ENCODE results near the gene ARHGAP44. TPM values are rescaled to one million over a fixed set of nuclear protein-coding genes. Genes with fewer than 3 reads are reported as not detected.
"Not testable (repeated sequence)": the region's sequence is repeated elsewhere in the genome, so short reads cannot be mapped to it uniquely, and the experiment has no call there.

The ARHGAP44 gene
- total and polyA plus RNA-seq, 7 experiments from 2014 or later = 0.09 TPM; not detected in 5

GRCh38 chr17:12859520-12859919, 70.2 kb downstream of the ARHGAP44 start:
- Mint-ChIP-seq H3K27ac (no peak overlapping the region), H3K36me3 (no peaks in the 10 kb centered on the region), H3K4me3 (no peak overlapping the region), H3K27me3 (no peaks in the 10 kb centered on the region), H3K9me3 (peaks cover 0 to 28% (median 9%) of the 10 kb centered on the region in 11 donors), H3K4me1 (no peaks in the 10 kb centered on the region)
- ChIA-PET CTCF (no interaction called here), POLR2A (no interaction called here)
- no peaks in the 10 kb centered on the region for H3K9me3 ChIP-seq (ENCODE audit: control insufficient read depth in 2 of 3, low read length in 3 of 3)
- DNase-seq (no peak), ATAC-seq (no peak)
- no peaks in the 10 kb centered on the region for H3K36me3 ChIP-seq (ENCODE audit: control insufficient read depth in 2 of 3, insufficient read depth in 3 of 3, low read length in 3 of 3)
- H3K27me3 ChIP-seq (ENCODE audit: control insufficient read depth in 2 of 2, insufficient read depth in 2 of 2, low read length in 2 of 2) = no peaks in the 10 kb centered on the region
- H3K4me3 ChIP-seq (ENCODE audit: low read length) = no peak overlapping the region
- H3K27ac ChIP-seq (ENCODE audit: low read depth, low read length) = no peak overlapping the region
- H3K4me1 ChIP-seq (ENCODE audit: control insufficient read depth in 2 of 2, insufficient read depth in 2 of 2, low read length in 2 of 2) = no peaks in the 10 kb centered on the region
- intact Hi-C loops (cut with micrococcal nuclease) = no loop called here

GRCh38 chr17:12865769-12866168, 76.5 kb downstream of the ARHGAP44 start:
- POLR2A ChIA-PET = no interaction called here
- Histone ChIP-seq H3K27me3 (ENCODE audit: control insufficient read depth in 2 of 2, insufficient read depth in 2 of 2, low read length in 2 of 2) (no peaks in the 10 kb centered on the region), H3K9me3 (ENCODE audit: control insufficient read depth in 2 of 3, low read length in 3 of 3) (peaks cover 0 to 1% (median 0%) of the 10 kb centered on the region in 3 experiments), H3K4me1 (ENCODE audit: control insufficient read depth in 2 of 2, insufficient read depth in 2 of 2, low read length in 2 of 2) (no peaks in the 10 kb centered on the region), H3K4me3 (ENCODE audit: low read length) (no peak overlapping the region), H3K27ac (ENCODE audit: low read depth, low read length) (no peak overlapping the region), H3K36me3 (ENCODE audit: control insufficient read depth in 2 of 3, insufficient read depth in 3 of 3, low read length in 3 of 3) (no peaks in the 10 kb centered on the region)
- intact Hi-C loops (cut with micrococcal nuclease) = no loop called here
- peaks cover 0 to 16% (median 7%) of the 10 kb centered on the region in 11 donors for H3K9me3 Mint-ChIP-seq
- CTCF ChIA-PET = no interaction called here
- H3K27me3 Mint-ChIP-seq = no peaks in the 10 kb centered on the region
- no peak for ATAC-seq
- no peak for DNase-seq
- H3K4me1 Mint-ChIP-seq = no peaks in the 10 kb centered on the region
- no peak overlapping the region for H3K27ac Mint-ChIP-seq
- H3K36me3 Mint-ChIP-seq = no peaks in the 10 kb centered on the region
- H3K4me3 Mint-ChIP-seq = no peak overlapping the region

GRCh38 chr17:12866244-12866643, 76.9 kb downstream of the ARHGAP44 start:
- H3K27ac Mint-ChIP-seq = no peak overlapping the region
- Histone ChIP-seq H3K36me3 (ENCODE audit: control insufficient read depth in 2 of 3, insufficient read depth in 3 of 3, low read length in 3 of 3) (no peaks in the 10 kb centered on the region), H3K27me3 (ENCODE audit: control insufficient read depth in 2 of 2, insufficient read depth in 2 of 2, low read length in 2 of 2) (no peaks in the 10 kb centered on the region), H3K4me1 (ENCODE audit: control insufficient read depth in 2 of 2, insufficient read depth in 2 of 2, low read length in 2 of 2) (no peaks in the 10 kb centered on the region), H3K4me3 (ENCODE audit: low read length) (no peak overlapping the region), H3K27ac (ENCODE audit: low read depth, low read length) (no peak overlapping the region), H3K9me3 (ENCODE audit: control insufficient read depth in 2 of 3, low read length in 3 of 3) (peaks cover 0 to 3% (median 0%) of the 10 kb centered on the region in 3 experiments)
- H3K27me3 Mint-ChIP-seq = no peaks in the 10 kb centered on the region
- H3K9me3 Mint-ChIP-seq = peaks cover 4 to 16% (median 7%) of the 10 kb centered on the region in 11 donors
- intact Hi-C loops (cut with micrococcal nuclease) = no loop called here
- no peak overlapping the region for H3K4me3 Mint-ChIP-seq
- no peak for ATAC-seq
- DNase-seq = no peak
- no peaks in the 10 kb centered on the region for H3K4me1 Mint-ChIP-seq
- ChIA-PET POLR2A (no interaction called here), CTCF (no interaction called here)
- H3K36me3 Mint-ChIP-seq = no peaks in the 10 kb centered on the region

- Histone ChIP-seq H3K4me3 (ENCODE audit: low read length) (no peak overlapping the region), H3K27me3 (ENCODE audit: control insufficient read depth in 2 of 2, insufficient read depth in 2 of 2, low read length in 2 of 2) (no peaks in the 10 kb centered on the region), H3K4me1 (ENCODE audit: control insufficient read depth in 2 of 2, insufficient read depth in 2 of 2, low read length in 2 of 2) (no peaks in the 10 kb centered on the region), H3K9me3 (ENCODE audit: control insufficient read depth in 2 of 3, low read length in 3 of 3) (peaks cover 0 to 3% (median 0%) of the 10 kb centered on the region in 3 experiments), H3K27ac (ENCODE audit: low read depth, low read length) (no peak overlapping the region), H3K36me3 (ENCODE audit: control insufficient read depth in 2 of 3, insufficient read depth in 3 of 3, low read length in 3 of 3) (no peaks in the 10 kb centered on the region)
- Mint-ChIP-seq H3K9me3 (peaks cover 4 to 17% (median 8%) of the 10 kb centered on the region in 11 donors), H3K36me3 (peaks cover 0 to 5% (median 0%) of the 10 kb centered on the region in 5 donors), H3K4me1 (no peaks in the 10 kb centered on the region), H3K4me3 (no peak overlapping the region), H3K27me3 (peaks cover 0 to 7% (median 0%) of the 10 kb centered on the region in 5 donors), H3K27ac (no peak overlapping the region)
- POLR2A ChIA-PET = no interaction called here
- DNase-seq (no peak), ATAC-seq (no peak)
- intact Hi-C loops (cut with micrococcal nuclease) = no loop called here
- CTCF ChIA-PET = no interaction called here
These were observed 78.4 kb downstream of the ARHGAP44 start for GRCh38 chr17:12867726-12868125.

GRCh38 chr17:12873415-12874125, 84.3 kb downstream of the ARHGAP44 start:
- H3K36me3 Mint-ChIP-seq; intact Hi-C loops (cut with micrococcal nuclease); H3K36me3 ChIP-seq (ENCODE audit: control insufficient read depth in 2 of 3, insufficient read depth in 3 of 3, low read length in 3 of 3); DNase-seq; H3K27ac Mint-ChIP-seq; CTCF ChIA-PET; H3K27ac ChIP-seq (ENCODE audit: low read depth, low read length); H3K4me3 ChIP-seq (ENCODE audit: low read length); H3K4me3 Mint-ChIP-seq; H3K4me1 Mint-ChIP-seq; H3K9me3 ChIP-seq (ENCODE audit: control insufficient read depth in 2 of 3, low read length in 3 of 3); H3K27me3 ChIP-seq (ENCODE audit: control insufficient read depth in 2 of 2, insufficient read depth in 2 of 2, low read length in 2 of 2); H3K4me1 ChIP-seq (ENCODE audit: control insufficient read depth in 2 of 2, insufficient read depth in 2 of 2, low read length in 2 of 2); ATAC-seq; POLR2A ChIA-PET: not testable (repeated sequence)
- peaks cover 10 to 30% (median 18%) of the 10 kb centered on the region in 11 donors for H3K9me3 Mint-ChIP-seq
- H3K27me3 Mint-ChIP-seq = peaks cover 0 to 15% (median 0%) of the 10 kb centered on the region in 5 donors

GRCh38 chr17:12877953-12878669, 88.8 kb downstream of the ARHGAP44 start:
- no peaks in the 10 kb centered on the region for H3K27me3 ChIP-seq (ENCODE audit: control insufficient read depth in 2 of 2, insufficient read depth in 2 of 2, low read length in 2 of 2)
- H3K9me3 ChIP-seq (ENCODE audit: control insufficient read depth in 2 of 3, low read length in 3 of 3) = no peaks in the 10 kb centered on the region
- Mint-ChIP-seq H3K4me3 (no peak overlapping the region), H3K4me1 (no peaks in the 10 kb centered on the region), H3K36me3 (peaks cover 0 to 3% (median 0%) of the 10 kb centered on the region in 5 donors), H3K27ac (no peak overlapping the region), H3K9me3 (peaks cover 5 to 14% (median 9%) of the 10 kb centered on the region in 11 donors), H3K27me3 (peaks cover 0 to 4% (median 0%) of the 10 kb centered on the region in 5 donors)
- no peaks in the 10 kb centered on the region for H3K36me3 ChIP-seq (ENCODE audit: control insufficient read depth in 2 of 3, insufficient read depth in 3 of 3, low read length in 3 of 3)
- no peaks in the 10 kb centered on the region for H3K4me1 ChIP-seq (ENCODE audit: control insufficient read depth in 2 of 2, insufficient read depth in 2 of 2, low read length in 2 of 2)
- no peak overlapping the region for H3K27ac ChIP-seq (ENCODE audit: low read depth, low read length)
- H3K4me3 ChIP-seq (ENCODE audit: low read length) = no peak overlapping the region
- CTCF ChIA-PET = no interaction called here
- ATAC-seq = no peak
- intact Hi-C loops (cut with micrococcal nuclease) = no loop called here
- POLR2A ChIA-PET = no interaction called here
- no peak for DNase-seq

- peaks cover under 1 to 11% (median 5%) of the 10 kb centered on the region in 11 donors for H3K9me3 Mint-ChIP-seq
- H3K4me1 ChIP-seq (ENCODE audit: control insufficient read depth in 2 of 2, insufficient read depth in 2 of 2, low read length in 2 of 2); H3K9me3 ChIP-seq (ENCODE audit: control insufficient read depth in 2 of 3, low read length in 3 of 3); H3K4me3 Mint-ChIP-seq; H3K27ac Mint-ChIP-seq; ATAC-seq; H3K4me3 ChIP-seq (ENCODE audit: low read length); intact Hi-C loops (cut with micrococcal nuclease); CTCF ChIA-PET; H3K4me1 Mint-ChIP-seq; H3K27me3 Mint-ChIP-seq; POLR2A ChIA-PET; DNase-seq; H3K36me3 Mint-ChIP-seq; H3K27me3 ChIP-seq (ENCODE audit: control insufficient read depth in 2 of 2, insufficient read depth in 2 of 2, low read length in 2 of 2); H3K27ac ChIP-seq (ENCODE audit: low read depth, low read length); H3K36me3 ChIP-seq (ENCODE audit: control insufficient read depth in 2 of 3, insufficient read depth in 3 of 3, low read length in 3 of 3): not testable (repeated sequence)
These were observed 89.8 kb downstream of the ARHGAP44 start for GRCh38 chr17:12879096-12879495.
